Aorta (tissue), 5 donors: Measurements from ENCODE around the gene DNASE1L1. TPM values are rescaled to one million over a fixed set of nuclear protein-coding genes. Genes with fewer than 3 reads are reported as not detected.

ENCODE experiments used
- ATAC-seq: fragments of 200-7000 bp; cut with Tn5 transposase; one replicate; pipeline ENCODE4 v1.9.1; 2022; ENCODE audit warnings: moderate library complexity; ENCODE audit not compliant: low FRiP score
- DNase-seq, 2 donors: peaks; one replicate each; pipeline ENCODE4 v3.0.0-alpha.2; 2020
- H3K27ac ChIP-seq, 2 donors: one replicate each; pipeline ENCODE4 v1.5.1; 2013; ENCODE audit warnings: low read length in 2 of 2, mild to moderate bottlenecking in 2 of 2, moderate library complexity in 2 of 2, control low read depth in 1 of 2, inconsistent platforms in 1 of 2, low read depth in 1 of 2
- H3K27me3 ChIP-seq, 2 donors: one replicate each; pipeline ENCODE4 v1.6.1; 2013; ENCODE audit warnings: control low read depth in 1 of 2, low read length in 1 of 2, mild to moderate bottlenecking in 1 of 2, moderate library complexity in 1 of 2; ENCODE audit not compliant: insufficient read depth in 2 of 2, control insufficient read depth in 1 of 2
- H3K36me3 ChIP-seq, 2 donors: one replicate each; pipeline ENCODE4 v1.6.1; 2013; ENCODE audit warnings: control low read depth in 1 of 2, low read length in 1 of 2, mild to moderate bottlenecking in 1 of 2; ENCODE audit not compliant: insufficient read depth in 2 of 2, control insufficient read depth in 1 of 2
- H3K4me1 ChIP-seq, 2 donors: one replicate each; pipeline ENCODE4 v1.6.1; 2013; ENCODE audit warnings: low read length in 2 of 2, control low read depth in 1 of 2, mild to moderate bottlenecking in 1 of 2, moderate library complexity in 1 of 2; ENCODE audit not compliant: insufficient read depth in 2 of 2, control insufficient read depth in 1 of 2
- H3K4me3 ChIP-seq, 2 donors: one replicate each; pipeline ENCODE4 v1.5.1; 2013; ENCODE audit warnings: low read length in 2 of 2, control low read depth in 1 of 2, mild to moderate bottlenecking in 1 of 2
- H3K9me3 ChIP-seq: one replicate; pipeline ENCODE4 v1.6.1; 2013; ENCODE audit warnings: mild to moderate bottlenecking, low read length; ENCODE audit not compliant: control insufficient read depth
- WGBS, 2 donors: extraction: QIAGEN DNeasy Blood & Tissue Kit; methylation state at CpG; one replicate each; pipeline ENCODE4 v1.1.7; 2013; 5-methylcytosine and 5-hydroxymethylcytosine counted together
- intact Hi-C, 2 donors: fragments of 100-400 bp; cut with DNase I; formaldehyde crosslinking; loops; one replicate each; pipeline versions ENCODE4 v1.14.2 to v1.15.0; 2022
- microRNA-seq, 2 donors: library from miRNA; unstranded; fragments of <30 nt; microRNA quantifications; one replicate each; pipeline ENCODE4 v1.2.0, GENCODE V29; 2020
- polyA plus RNA-seq, 2 donors: library from polyadenylated mRNA; stranded (reverse); fragments of 200-250 nt; gene quantifications; one replicate each; pipeline ENCODE4 v1.2.3, GENCODE V29; 2013
- total RNA-seq, 2 donors: library from RNA; stranded (reverse); fragmentation: NEBNext Ultra II Directional; extraction: Animal tissue kit (Norgen Biotek cat#: 25700); gene quantifications; one replicate each; pipeline ENCODE4 v1.2.1, GENCODE V29; 2021
- donor health status: healthy with polysubstance abuse.
- donor health status: Bipolar disorder and iron deficiency.
- donor health status: DM: no; HTN: no; CAD: no.
- donor health status: DM: no; HTN: no; CAD: no.
- donor health status: DM: yes; HTN: yes; CAD: no.

DNASE1L1 gene
- total and polyA plus RNA-seq, 4 donors: 25.9 to 46.2 (median 33.1) TPM

GRCh38 chrX:154355094-154355775, 53.8 kb downstream of the DNASE1L1 start:
- no peak overlapping the region for H3K4me3 ChIP-seq
- H3K27ac ChIP-seq: peak overlapping the region in 1 of 2 donors; percentile 21
- no peaks in the 10 kb centered on the region for H3K9me3 ChIP-seq
- peaks cover 0 to 39% of the 10 kb centered on the region in 2 donors for H3K36me3 ChIP-seq
- no peaks in the 10 kb centered on the region for H3K27me3 ChIP-seq
- intact Hi-C loops: no loop called here
- 54 to 72% methylated on average over 30 of the region's 30 CpGs for WGBS, 2 donors
- H3K4me1 ChIP-seq: no peaks in the 10 kb centered on the region
- ATAC-seq (no peak), DNase-seq (no peak)

- ATAC-seq (no peak), DNase-seq (no peak)
- no peaks in the 10 kb centered on the region for H3K9me3 ChIP-seq
- no peaks in the 10 kb centered on the region for H3K4me1 ChIP-seq
- H3K27ac ChIP-seq: no peak overlapping the region
- H3K36me3 ChIP-seq: peaks cover 0 to 35% of the 10 kb centered on the region in 2 donors
- H3K4me3 ChIP-seq: no peak overlapping the region
- H3K27me3 ChIP-seq: no peaks in the 10 kb centered on the region
- intact Hi-C loops: no loop called here
- WGBS, 2 donors: 60 to 74% methylated on average over 13 of the region's 13 CpGs
These were observed 54.5 kb downstream of the DNASE1L1 start for GRCh38 chrX:154354516-154354915.

GRCh38 chrX:154354013-154354412, 55.0 kb downstream of the DNASE1L1 start:
- H3K9me3 ChIP-seq: no peaks in the 10 kb centered on the region
- H3K27ac ChIP-seq: no peak overlapping the region
- H3K36me3 ChIP-seq: peaks cover 0 to 31% of the 10 kb centered on the region in 2 donors
- 62 to 78% methylated on average over 14 of the region's 14 CpGs for WGBS, 2 donors
- no peak overlapping the region for H3K4me3 ChIP-seq
- H3K4me1 ChIP-seq: no peaks in the 10 kb centered on the region
- ATAC-seq (no peak), DNase-seq (no peak)
- H3K27me3 ChIP-seq: no peaks in the 10 kb centered on the region
- intact Hi-C loops: no loop called here

- Histone ChIP-seq H3K4me3 (no peak overlapping the region), H3K36me3 (peaks cover 0 to 29% of the 10 kb centered on the region in 2 donors), H3K27me3 (no peaks in the 10 kb centered on the region), H3K9me3 (no peaks in the 10 kb centered on the region), H3K4me1 (no peaks in the 10 kb centered on the region), H3K27ac (no peak overlapping the region)
- 63 to 74% methylated on average over 22 to 24 of the region's 24 CpGs for WGBS, 2 donors
- intact Hi-C loops: no loop called here
- DNase-seq (no peak), ATAC-seq (no peak)
These were observed 55.7 kb downstream of the DNASE1L1 start for GRCh38 chrX:154353172-154353843.

GRCh38 chrX:154352466-154352865, 56.6 kb downstream of the DNASE1L1 start:
- Histone ChIP-seq H3K36me3 (peaks cover 0 to 27% of the 10 kb centered on the region in 2 donors), H3K4me1 (no peaks in the 10 kb centered on the region), H3K4me3 (no peak overlapping the region), H3K9me3 (no peaks in the 10 kb centered on the region), H3K27me3 (no peaks in the 10 kb centered on the region), H3K27ac (no peak overlapping the region)
- 66 to 77% methylated on average over 13 of the region's 13 CpGs for WGBS, 2 donors
- no peak for DNase-seq
- ATAC-seq: no peak
- intact Hi-C loops: no loop called here

GRCh38 chrX:154352012-154352401, 57.0 kb downstream of the DNASE1L1 start:
- no peaks in the 10 kb centered on the region for H3K9me3 ChIP-seq
- DNase-seq: no peak
- intact Hi-C loops: no loop called here
- WGBS, 2 donors: 66 to 73% methylated on average over 13 to 14 of the region's 14 CpGs
- H3K4me3 ChIP-seq: no peak overlapping the region
- no peak overlapping the region for H3K27ac ChIP-seq
- H3K36me3 ChIP-seq: peaks cover 0 to 23% of the 10 kb centered on the region in 2 donors
- H3K27me3 ChIP-seq: no peaks in the 10 kb centered on the region
- H3K4me1 ChIP-seq: no peaks in the 10 kb centered on the region
- ATAC-seq: no peak

Small RNA genes lying within 50 kb of the gene (microRNA-seq; reads per million reads assigned to microRNA genes)
- gene MIR6858: 0.60 to 0.99 reads per million in 2 donors

Other genes starting within 250 kb of the DNASE1L1 start
- not detected for gene OPN1MW, start 226.7 kb downstream of the DNASE1L1 start, total RNA-seq
- gene OPN1MW, start 226.7 kb downstream of the DNASE1L1 start, polyA plus RNA-seq: not detected
- not detected for gene OPN1MW2, start 189.5 kb downstream of the DNASE1L1 start, total RNA-seq
- gene OPN1MW2, start 189.5 kb downstream of the DNASE1L1 start, polyA plus RNA-seq: not detected
- gene OPN1MW3, start 151.7 kb downstream of the DNASE1L1 start, total RNA-seq: not detected
- gene OPN1MW3, start 151.7 kb downstream of the DNASE1L1 start, polyA plus RNA-seq: not detected
- not detected for gene TEX28, start 114.1 kb downstream of the DNASE1L1 start, total RNA-seq
- gene TEX28, start 114.1 kb downstream of the DNASE1L1 start, polyA plus RNA-seq: not detected
- gene TKTL1, start 113.5 kb downstream of the DNASE1L1 start, total RNA-seq: under 1 TPM; 0.23 to 0.24 TPM
- gene TKTL1, start 113.5 kb downstream of the DNASE1L1 start, polyA plus RNA-seq: not detected
- 1,000 to 10,000 TPM; 4,329 to 7,587 TPM for gene FLNA, start 34.6 kb downstream of the DNASE1L1 start, total RNA-seq
- gene FLNA, start 34.6 kb downstream of the DNASE1L1 start, polyA plus RNA-seq: 1,000 to 10,000 TPM in 1 of 2 donors, 100 to 1,000 TPM in 1; 515 to 7,857 TPM
- 10 to 100 TPM; 49.9 to 73.1 TPM for gene EMD, start 30.0 kb downstream of the DNASE1L1 start, total RNA-seq
- gene EMD, start 30.0 kb downstream of the DNASE1L1 start, polyA plus RNA-seq: 100 to 1,000 TPM in 1 of 2 donors, 10 to 100 TPM in 1; 97.7 to 157 TPM
- 1,000 to 10,000 TPM; 2,525 to 2,861 TPM for gene RPL10, start 10.9 kb downstream of the DNASE1L1 start, total RNA-seq
- 1,000 to 10,000 TPM; 7,028 to 7,505 TPM for gene RPL10, start 10.9 kb downstream of the DNASE1L1 start, polyA plus RNA-seq
- 10 to 100 TPM; 30.8 to 59.6 TPM for gene TAFAZZIN, start 2.3 kb upstream of the DNASE1L1 start, total RNA-seq
- 100 to 1,000 TPM in 1 of 2 donors, 1 to 10 TPM in 1; 5.5 to 129 TPM for gene TAFAZZIN, start 2.3 kb upstream of the DNASE1L1 start, polyA plus RNA-seq
- 10 to 100 TPM; 63.3 to 63.5 TPM for gene ATP6AP1, start 19.4 kb upstream of the DNASE1L1 start, total RNA-seq
- 10 to 100 TPM; 44.1 to 77.5 TPM for gene ATP6AP1, start 19.4 kb upstream of the DNASE1L1 start, polyA plus RNA-seq
- 100 to 1,000 TPM; 124 to 130 TPM for gene GDI1, start 27.9 kb upstream of the DNASE1L1 start, total RNA-seq
- gene GDI1, start 27.9 kb upstream of the DNASE1L1 start, polyA plus RNA-seq: 100 to 1,000 TPM in 1 of 2 donors, 10 to 100 TPM in 1; 77.0 to 209 TPM
- gene FAM50A, start 34.9 kb upstream of the DNASE1L1 start, total RNA-seq: 10 to 100 TPM; 57.1 to 62.9 TPM
- gene FAM50A, start 34.9 kb upstream of the DNASE1L1 start, polyA plus RNA-seq: 100 to 1,000 TPM; 138 to 246 TPM
- gene PLXNA3, start 49.0 kb upstream of the DNASE1L1 start, total RNA-seq: 10 to 100 TPM; 59.4 to 79.1 TPM
- gene PLXNA3, start 49.0 kb upstream of the DNASE1L1 start, polyA plus RNA-seq: 10 to 100 TPM in 1 of 2 donors, 1 to 10 TPM in 1; 6.5 to 39.7 TPM
- gene LAGE3, start 70.0 kb upstream of the DNASE1L1 start, total RNA-seq: 1 to 10 TPM; 6.0 to 8.3 TPM
- gene LAGE3, start 70.0 kb upstream of the DNASE1L1 start, polyA plus RNA-seq: 1 to 10 TPM; 3.5 to 9.1 TPM
- 10 to 100 TPM; 20.5 to 27.2 TPM for gene UBL4A, start 77.4 kb upstream of the DNASE1L1 start, total RNA-seq
- 10 to 100 TPM; 24.3 to 26.6 TPM for gene UBL4A, start 77.4 kb upstream of the DNASE1L1 start, polyA plus RNA-seq
- gene SLC10A3, start 81.4 kb upstream of the DNASE1L1 start, total RNA-seq: 10 to 100 TPM; 24.2 to 27.7 TPM
- gene SLC10A3, start 81.4 kb upstream of the DNASE1L1 start, polyA plus RNA-seq: 10 to 100 TPM; 16.8 to 38.8 TPM
- gene FAM3A, start 107.0 kb upstream of the DNASE1L1 start, total RNA-seq: 10 to 100 TPM; 26.1 to 34.5 TPM
- 100 to 1,000 TPM in 1 of 2 donors, 10 to 100 TPM in 1; 41.4 to 101 TPM for gene FAM3A, start 107.0 kb upstream of the DNASE1L1 start, polyA plus RNA-seq
- gene G6PD, start 137.6 kb upstream of the DNASE1L1 start, total RNA-seq: 10 to 100 TPM; 66.2 to 70.9 TPM
- 10 to 100 TPM; 19.7 to 61.8 TPM for gene G6PD, start 137.6 kb upstream of the DNASE1L1 start, polyA plus RNA-seq
- 10 to 100 TPM; 30.3 to 31.8 TPM for gene IKBKG, start 138.4 kb upstream of the DNASE1L1 start, total RNA-seq
- 10 to 100 TPM; 12.0 to 51.3 TPM for gene IKBKG, start 138.4 kb upstream of the DNASE1L1 start, polyA plus RNA-seq
- gene CTAG1A, start 175.9 kb upstream of the DNASE1L1 start, total RNA-seq: not detected
- not detected for gene CTAG1A, start 175.9 kb upstream of the DNASE1L1 start, polyA plus RNA-seq
- gene CTAG1B, start 210.0 kb upstream of the DNASE1L1 start, total RNA-seq: not detected
- not detected for gene CTAG1B, start 210.0 kb upstream of the DNASE1L1 start, polyA plus RNA-seq
- gene CTAG2, start 244.3 kb upstream of the DNASE1L1 start, total RNA-seq: not detected
- gene CTAG2, start 244.3 kb upstream of the DNASE1L1 start, polyA plus RNA-seq: 10 to 100 TPM in 1 of 2 donors, not detected in 1; 11.0 TPM